ENCODE measurements around the gene ANO9.

ANO9 gene

GRCh38 chr11:367956-368413 lies 73.8 kb downstream of the ANO9 start:
- TF ChIP-seq CTCF (IDR thresholded peaks at IDR 0.05; ENCODE audit: low read depth, low read length, missing control alignments) = no peak
- no peak overlapping the region for H3K4me3 ChIP-seq (replicated peaks; ENCODE audit: low read depth, low read length)
- DNase-seq (ENCODE audit: extremely low read depth, low read depth) = no peak

All from HFF-Myc (cell line).